CD14-positive monocyte (primary cell): Measurements from ENCODE around the gene ATP4B. TPM values are rescaled to one million over a fixed set of nuclear protein-coding genes. Genes with fewer than 3 reads are reported as not detected.
A peak's percentile ranks its signal among the peaks of the same experiment; 100 is the strongest.

Experiments used
- DNase-seq, 3 donors: peaks; one replicate each; pipeline ENCODE4 v3.0.0-alpha.2; 2011 to 2022
- H2AFZ ChIP-seq: 2 replicates; pipeline ENCODE4 v1.6.0; 2012; ENCODE audit warnings: mild to moderate bottlenecking, low read depth, low read length, inconsistent platforms; ENCODE audit not compliant: insufficient read depth, poor library complexity, severe bottlenecking
- H3K27ac ChIP-seq, 2 donors: 1 replicate in 1 of 2; 2 replicates in 1 of 2; pipeline ENCODE4 v1.5.1; 2012 to 2013; ENCODE audit warnings: low read length in 2 of 2, control low read depth in 1 of 2, inconsistent platforms in 1 of 2, low read depth in 1 of 2, mild to moderate bottlenecking in 1 of 2
- H3K27me3 ChIP-seq, 2 donors: one replicate each; pipeline versions ENCODE4 v1.6.0 to v1.6.1; 2011 to 2013; ENCODE audit warnings: low read length in 2 of 2; ENCODE audit not compliant: control insufficient read depth in 2 of 2, insufficient read depth in 2 of 2
- H3K36me3 ChIP-seq, 2 donors: replicated peaks in 1 of 2; 1 replicate in 1 of 2; 2 replicates in 1 of 2; pipeline versions ENCODE4 v1.5.1 to v1.6.1; 2012 to 2013; ENCODE audit warnings: low read length in 2 of 2, control low read depth in 1 of 2, inconsistent platforms in 1 of 2, mild to moderate bottlenecking in 1 of 2; ENCODE audit not compliant: insufficient read depth in 2 of 2, control insufficient read depth in 1 of 2
- H3K4me1 ChIP-seq, 2 donors: 1 replicate in 1 of 2; 2 replicates in 1 of 2; pipeline versions ENCODE4 v1.5.1 to v1.6.1; 2012 to 2013; ENCODE audit warnings: low read length in 2 of 2, control low read depth in 1 of 2, inconsistent platforms in 1 of 2, mild to moderate bottlenecking in 1 of 2, moderate library complexity in 1 of 2; ENCODE audit not compliant: insufficient read depth in 2 of 2, control insufficient read depth in 1 of 2
- H3K4me2 ChIP-seq: replicated peaks from 2 replicates; pipeline ENCODE3; 2012; ENCODE audit warnings: low read length, moderate library complexity, mild to moderate bottlenecking; ENCODE audit not compliant: poor library complexity, severe bottlenecking; ENCODE audit errors: extremely low read depth
- H3K4me3 ChIP-seq, 3 experiments: fragments of 200-600 bp in 1 of 3; sonication (generic) in 1 of 3; replicated peaks in 1 of 3; 1 replicate in 2 of 3; 2 replicates in 1 of 3; pipeline ENCODE4 v1.5.1; 2011 to 2013; ENCODE audit warnings: low read length in 3 of 3, mild to moderate bottlenecking in 3 of 3, control low read depth in 2 of 3, low read depth in 2 of 3, inconsistent platforms in 1 of 3, moderate library complexity in 1 of 3
- H3K79me2 ChIP-seq: 2 replicates; pipeline ENCODE4 v1.6.0; 2012; ENCODE audit warnings: mild to moderate bottlenecking, control low read depth, inconsistent platforms, low read length, moderate library complexity; ENCODE audit not compliant: insufficient read depth
- H3K9ac ChIP-seq: 2 replicates; pipeline ENCODE4 v1.6.0; 2017; ENCODE audit warnings: low read length, mild to moderate bottlenecking; ENCODE audit not compliant: insufficient read depth, poor library complexity, severe bottlenecking
- H3K9me3 ChIP-seq, 2 donors: replicated peaks in 1 of 2; 1 replicate in 1 of 2; 2 replicates in 1 of 2; pipeline versions ENCODE4 v1.5.1 to v1.6.1; 2012 to 2013; ENCODE audit warnings: low read length in 2 of 2, control low read depth in 1 of 2; ENCODE audit not compliant: control insufficient read depth in 1 of 2, insufficient read depth in 1 of 2
- H4K20me1 ChIP-seq: 2 replicates; pipeline ENCODE4 v1.6.0; 2012; ENCODE audit warnings: mild to moderate bottlenecking, low read length, control low read depth, moderate library complexity; ENCODE audit not compliant: insufficient read depth
- H3K27ac Mint-ChIP-seq, 7 donors: one replicate each; pipeline ENCODE4 v1.8.0; 2020; ENCODE audit warnings: mild to moderate bottlenecking in 7 of 7, mixed read lengths in 7 of 7, moderate library complexity in 6 of 7, inconsistent platforms in 2 of 7
- H3K27me3 Mint-ChIP-seq, 3 donors: one replicate each; pipeline ENCODE4 v1.8.0; 2021 to 2022; ENCODE audit warnings: low read depth in 3 of 3, mild to moderate bottlenecking in 3 of 3, mixed read lengths in 3 of 3, moderate library complexity in 3 of 3, inconsistent platforms in 1 of 3
- H3K36me3 Mint-ChIP-seq, 2 donors: one replicate each; pipeline ENCODE4 v1.8.0; 2020; ENCODE audit warnings: mixed read lengths in 2 of 2, inconsistent platforms in 1 of 2, mild to moderate bottlenecking in 1 of 2
- H3K4me1 Mint-ChIP-seq: one replicate; pipeline ENCODE4 v1.8.0; 2020; ENCODE audit warnings: mild to moderate bottlenecking, mixed read lengths
- H3K4me3 Mint-ChIP-seq, 2 donors: one replicate each; pipeline ENCODE4 v1.8.0; 2020; ENCODE audit warnings: mild to moderate bottlenecking in 2 of 2, mixed read lengths in 2 of 2, moderate library complexity in 1 of 2
- H3K9me3 Mint-ChIP-seq, 7 donors: one replicate each; pipeline ENCODE4 v1.8.0; 2020 to 2022; ENCODE audit warnings: mixed read lengths in 7 of 7, mild to moderate bottlenecking in 6 of 7, moderate library complexity in 6 of 7, inconsistent platforms in 2 of 7
- WGBS: methylation state at CpG from one replicate; pipeline ENCODE4 v1.1.5; 2013; ENCODE audit warnings: missing lambda C conversion rate; ENCODE audit not compliant: insufficient coverage; 5-methylcytosine and 5-hydroxymethylcytosine counted together
- intact Hi-C, 2 donors: fragments of 100-400 bp; cut with micrococcal nuclease; formaldehyde crosslinking; loops; one replicate each; pipeline versions ENCODE4 v1.15.0 to v1.15.1; 2023
- polyA plus RNA-seq, 3 donors: library from polyadenylated mRNA; depleted of rRNA in 1 of 3; unstranded in 2 of 3; stranded (reverse) in 1 of 3; fragments of 300-500 nt in 2 of 3; fragments of >200 nt in 1 of 3; fragmentation: Illumina TruSeq in 2 of 3; gene quantifications; 1 replicate in 2 of 3; 2 replicates in 1 of 3; pipeline ENCODE4 v1.2.3, GENCODE V29; 2012 to 2021
- TF ChIP-seq, protein P1 (sequence below): fragments of 200-600 bp; IDR thresholded peaks from one replicate; pipeline ENCODE4 v1.8.0; 2022; ENCODE audit warnings: antibody characterized with exemption, mild to moderate bottlenecking

The ATP4B gene
- polyA plus RNA-seq, 3 donors = not detected

DNA sequence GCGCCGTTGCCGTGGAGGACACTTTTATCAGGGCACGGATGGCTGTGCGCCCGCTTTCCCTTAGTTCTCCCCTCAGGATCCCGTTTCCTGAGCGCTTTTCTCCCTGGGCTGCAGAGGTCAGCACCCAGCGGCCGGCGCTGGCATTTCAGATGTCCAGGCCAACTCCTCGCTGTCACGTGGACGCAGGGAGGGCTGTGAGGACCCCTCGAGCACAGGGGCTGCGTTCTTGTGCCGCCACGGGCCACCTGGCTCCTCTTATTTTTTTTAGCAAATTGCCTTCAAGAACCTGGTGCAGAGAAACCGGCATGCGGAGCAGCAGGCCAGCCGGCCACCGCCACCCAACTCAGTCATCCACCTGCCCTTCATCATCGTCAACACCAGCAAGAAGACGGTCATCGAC lies 22.3 kb downstream of the ATP4B start:
- Mint-ChIP-seq H3K4me3 (no peak overlapping the region), H3K4me1 (no peaks in the 10 kb centered on the region), H3K27ac (peak overlapping the region in 1 of 7 donors; percentile 11), H3K9me3 (peaks cover 14 to 46% (median 27%) of the 10 kb centered on the region in 7 donors), H3K36me3 (peaks cover 92 to 96% of the 10 kb centered on the region in 2 donors), H3K27me3 (peaks cover 0 to 2% (median 0%) of the 10 kb centered on the region in 3 donors)
- H3K4me3 ChIP-seq = no peak overlapping the region
- H3K4me1 ChIP-seq = no peaks in the 10 kb centered on the region
- peaks cover 11 to 30% of the 10 kb centered on the region in 2 donors for H3K9me3 ChIP-seq
- no peaks in the 10 kb centered on the region for H3K79me2 ChIP-seq
- no peaks in the 10 kb centered on the region for H3K27me3 ChIP-seq
- TF ChIP-seq, protein P1, sequence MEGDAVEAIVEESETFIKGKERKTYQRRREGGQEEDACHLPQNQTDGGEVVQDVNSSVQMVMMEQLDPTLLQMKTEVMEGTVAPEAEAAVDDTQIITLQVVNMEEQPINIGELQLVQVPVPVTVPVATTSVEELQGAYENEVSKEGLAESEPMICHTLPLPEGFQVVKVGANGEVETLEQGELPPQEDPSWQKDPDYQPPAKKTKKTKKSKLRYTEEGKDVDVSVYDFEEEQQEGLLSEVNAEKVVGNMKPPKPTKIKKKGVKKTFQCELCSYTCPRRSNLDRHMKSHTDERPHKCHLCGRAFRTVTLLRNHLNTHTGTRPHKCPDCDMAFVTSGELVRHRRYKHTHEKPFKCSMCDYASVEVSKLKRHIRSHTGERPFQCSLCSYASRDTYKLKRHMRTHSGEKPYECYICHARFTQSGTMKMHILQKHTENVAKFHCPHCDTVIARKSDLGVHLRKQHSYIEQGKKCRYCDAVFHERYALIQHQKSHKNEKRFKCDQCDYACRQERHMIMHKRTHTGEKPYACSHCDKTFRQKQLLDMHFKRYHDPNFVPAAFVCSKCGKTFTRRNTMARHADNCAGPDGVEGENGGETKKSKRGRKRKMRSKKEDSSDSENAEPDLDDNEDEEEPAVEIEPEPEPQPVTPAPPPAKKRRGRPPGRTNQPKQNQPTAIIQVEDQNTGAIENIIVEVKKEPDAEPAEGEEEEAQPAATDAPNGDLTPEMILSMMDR = no peak
- DNase-seq = no peak
- H2AFZ ChIP-seq = no peak overlapping the region
- H3K9ac ChIP-seq = no peak overlapping the region
- WGBS = 98% methylated on average over 25 of the region's 25 CpGs
- no peak overlapping the region for H3K27ac ChIP-seq
- intact Hi-C loops = no loop called here
- no peak overlapping the region for H3K4me2 ChIP-seq
- H3K36me3 ChIP-seq = peaks cover 93 to 98% of the 10 kb centered on the region in 2 donors
- no peaks in the 10 kb centered on the region for H4K20me1 ChIP-seq

- peak overlapping the region in 1 of 7 donors; percentile 16 for H3K27ac Mint-ChIP-seq
- peaks cover 0 to 2% (median 0%) of the 10 kb centered on the region in 3 donors for H3K27me3 Mint-ChIP-seq
- H3K79me2 ChIP-seq = peaks cover 3% of the 10 kb centered on the region
- no peak overlapping the region for H3K9ac ChIP-seq
- intact Hi-C loops = no loop called here
- peaks cover 11 to 40% (median 25%) of the 10 kb centered on the region in 7 donors for H3K9me3 Mint-ChIP-seq
- no peaks in the 10 kb centered on the region for H3K4me1 Mint-ChIP-seq
- H3K27ac ChIP-seq = no peak overlapping the region
- no peak overlapping the region for H3K4me3 ChIP-seq
- peaks cover 91 to 95% of the 10 kb centered on the region in 2 donors for H3K36me3 Mint-ChIP-seq
- no peak overlapping the region for H3K4me2 ChIP-seq
- TF ChIP-seq, protein P1 = no peak
- H3K4me3 Mint-ChIP-seq = no peak overlapping the region
- H3K4me1 ChIP-seq = no peaks in the 10 kb centered on the region
- H3K27me3 ChIP-seq = no peaks in the 10 kb centered on the region
- no peak overlapping the region for H2AFZ ChIP-seq
- no peak for DNase-seq
- H3K36me3 ChIP-seq = peaks cover 89 to 97% of the 10 kb centered on the region in 2 donors
- no peaks in the 10 kb centered on the region for H4K20me1 ChIP-seq
- WGBS = 98% methylated on average over 6 of the region's 7 CpGs
- peaks cover 11 to 29% of the 10 kb centered on the region in 2 donors for H3K9me3 ChIP-seq
Observed at GRCh38 chr13:113635048-113635420, 23.0 kb downstream of the ATP4B start.
